CD14-positive monocyte (primary cell): ENCODE measurements around the gene SULT1C3. TPM values are rescaled to one million over a fixed set of nuclear protein-coding genes. Genes with fewer than 3 reads are reported as not detected.

Experiments used
- DNase-seq, 3 donors: peaks; one replicate each; pipeline ENCODE4 v3.0.0-alpha.2; 2011 to 2022
- H2AFZ ChIP-seq: 2 replicates; pipeline ENCODE4 v1.6.0; 2012; ENCODE audit warnings: mild to moderate bottlenecking, low read depth, low read length, inconsistent platforms; ENCODE audit not compliant: insufficient read depth, poor library complexity, severe bottlenecking
- H3K27ac ChIP-seq, 2 donors: 1 replicate in 1 of 2; 2 replicates in 1 of 2; pipeline ENCODE4 v1.5.1; 2012 to 2013; ENCODE audit warnings: low read length in 2 of 2, control low read depth in 1 of 2, inconsistent platforms in 1 of 2, low read depth in 1 of 2, mild to moderate bottlenecking in 1 of 2
- H3K27me3 ChIP-seq, 2 donors: one replicate each; pipeline versions ENCODE4 v1.6.0 to v1.6.1; 2011 to 2013; ENCODE audit warnings: low read length in 2 of 2; ENCODE audit not compliant: control insufficient read depth in 2 of 2, insufficient read depth in 2 of 2
- H3K36me3 ChIP-seq, 2 donors: replicated peaks in 1 of 2; 1 replicate in 1 of 2; 2 replicates in 1 of 2; pipeline versions ENCODE4 v1.5.1 to v1.6.1; 2012 to 2013; ENCODE audit warnings: low read length in 2 of 2, control low read depth in 1 of 2, inconsistent platforms in 1 of 2, mild to moderate bottlenecking in 1 of 2; ENCODE audit not compliant: insufficient read depth in 2 of 2, control insufficient read depth in 1 of 2
- H3K4me1 ChIP-seq, 2 donors: 1 replicate in 1 of 2; 2 replicates in 1 of 2; pipeline versions ENCODE4 v1.5.1 to v1.6.1; 2012 to 2013; ENCODE audit warnings: low read length in 2 of 2, control low read depth in 1 of 2, inconsistent platforms in 1 of 2, mild to moderate bottlenecking in 1 of 2, moderate library complexity in 1 of 2; ENCODE audit not compliant: insufficient read depth in 2 of 2, control insufficient read depth in 1 of 2
- H3K4me2 ChIP-seq: replicated peaks from 2 replicates; pipeline ENCODE3; 2012; ENCODE audit warnings: low read length, moderate library complexity, mild to moderate bottlenecking; ENCODE audit not compliant: poor library complexity, severe bottlenecking; ENCODE audit errors: extremely low read depth
- H3K4me3 ChIP-seq, 3 experiments: fragments of 200-600 bp in 1 of 3; sonication (generic) in 1 of 3; replicated peaks in 1 of 3; 1 replicate in 2 of 3; 2 replicates in 1 of 3; pipeline ENCODE4 v1.5.1; 2011 to 2013; ENCODE audit warnings: low read length in 3 of 3, mild to moderate bottlenecking in 3 of 3, control low read depth in 2 of 3, low read depth in 2 of 3, inconsistent platforms in 1 of 3, moderate library complexity in 1 of 3
- H3K79me2 ChIP-seq: 2 replicates; pipeline ENCODE4 v1.6.0; 2012; ENCODE audit warnings: mild to moderate bottlenecking, control low read depth, inconsistent platforms, low read length, moderate library complexity; ENCODE audit not compliant: insufficient read depth
- H3K9ac ChIP-seq: 2 replicates; pipeline ENCODE4 v1.6.0; 2017; ENCODE audit warnings: low read length, mild to moderate bottlenecking; ENCODE audit not compliant: insufficient read depth, poor library complexity, severe bottlenecking
- H3K9me3 ChIP-seq, 2 donors: replicated peaks in 1 of 2; 1 replicate in 1 of 2; 2 replicates in 1 of 2; pipeline versions ENCODE4 v1.5.1 to v1.6.1; 2012 to 2013; ENCODE audit warnings: low read length in 2 of 2, control low read depth in 1 of 2; ENCODE audit not compliant: control insufficient read depth in 1 of 2, insufficient read depth in 1 of 2
- H4K20me1 ChIP-seq: 2 replicates; pipeline ENCODE4 v1.6.0; 2012; ENCODE audit warnings: mild to moderate bottlenecking, low read length, control low read depth, moderate library complexity; ENCODE audit not compliant: insufficient read depth
- H3K27ac Mint-ChIP-seq, 7 donors: one replicate each; pipeline ENCODE4 v1.8.0; 2020; ENCODE audit warnings: mild to moderate bottlenecking in 7 of 7, mixed read lengths in 7 of 7, moderate library complexity in 6 of 7, inconsistent platforms in 2 of 7
- H3K27me3 Mint-ChIP-seq, 3 donors: one replicate each; pipeline ENCODE4 v1.8.0; 2021 to 2022; ENCODE audit warnings: low read depth in 3 of 3, mild to moderate bottlenecking in 3 of 3, mixed read lengths in 3 of 3, moderate library complexity in 3 of 3, inconsistent platforms in 1 of 3
- H3K36me3 Mint-ChIP-seq, 2 donors: one replicate each; pipeline ENCODE4 v1.8.0; 2020; ENCODE audit warnings: mixed read lengths in 2 of 2, inconsistent platforms in 1 of 2, mild to moderate bottlenecking in 1 of 2
- H3K4me1 Mint-ChIP-seq: one replicate; pipeline ENCODE4 v1.8.0; 2020; ENCODE audit warnings: mild to moderate bottlenecking, mixed read lengths
- H3K4me3 Mint-ChIP-seq, 2 donors: one replicate each; pipeline ENCODE4 v1.8.0; 2020; ENCODE audit warnings: mild to moderate bottlenecking in 2 of 2, mixed read lengths in 2 of 2, moderate library complexity in 1 of 2
- H3K9me3 Mint-ChIP-seq, 7 donors: one replicate each; pipeline ENCODE4 v1.8.0; 2020 to 2022; ENCODE audit warnings: mixed read lengths in 7 of 7, mild to moderate bottlenecking in 6 of 7, moderate library complexity in 6 of 7, inconsistent platforms in 2 of 7
- CTCF ChIP-seq: fragments of 200-600 bp; IDR thresholded peaks from one replicate; pipeline ENCODE4 v1.8.0; 2022; ENCODE audit warnings: antibody characterized with exemption, mild to moderate bottlenecking
- WGBS: methylation state at CpG from one replicate; pipeline ENCODE4 v1.1.5; 2013; ENCODE audit warnings: missing lambda C conversion rate; ENCODE audit not compliant: insufficient coverage; 5-methylcytosine and 5-hydroxymethylcytosine counted together
- intact Hi-C, 2 donors: fragments of 100-400 bp; cut with micrococcal nuclease; formaldehyde crosslinking; loops; one replicate each; pipeline versions ENCODE4 v1.15.0 to v1.15.1; 2023
- polyA plus RNA-seq, 3 donors: library from polyadenylated mRNA; depleted of rRNA in 1 of 3; unstranded in 2 of 3; stranded (reverse) in 1 of 3; fragments of 300-500 nt in 2 of 3; fragments of >200 nt in 1 of 3; fragmentation: Illumina TruSeq in 2 of 3; gene quantifications; 1 replicate in 2 of 3; 2 replicates in 1 of 3; pipeline ENCODE4 v1.2.3, GENCODE V29; 2012 to 2021

The SULT1C3 gene
- polyA plus RNA-seq, 3 donors = not detected

DNA sequence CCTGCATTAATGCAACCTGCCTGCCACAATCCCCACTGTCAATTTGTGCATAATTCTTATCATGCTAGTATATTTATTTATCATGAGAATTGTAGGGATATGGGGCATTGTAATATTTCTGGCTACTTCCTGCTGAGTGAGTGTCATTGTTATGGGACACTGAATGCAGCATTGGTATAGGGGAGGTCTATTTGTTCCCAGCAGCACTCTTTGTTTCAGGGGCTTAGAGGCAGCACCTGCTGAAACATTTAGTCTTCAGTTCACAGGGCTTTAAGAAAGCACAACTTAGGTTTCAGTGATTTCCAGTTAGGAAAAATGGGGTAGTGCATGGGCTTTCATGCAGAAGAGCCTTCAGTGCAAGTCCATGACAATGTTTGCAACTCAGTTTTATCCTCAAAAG lies 23.6 kb downstream of the SULT1C3 start:
- Histone ChIP-seq H3K79me2 (no peaks in the 10 kb centered on the region), H3K4me3 (no peak overlapping the region), H3K4me1 (no peaks in the 10 kb centered on the region), H3K9me3 (no peaks in the 10 kb centered on the region), H4K20me1 (no peaks in the 10 kb centered on the region), H3K27me3 (no peaks in the 10 kb centered on the region), H3K27ac (no peak overlapping the region), H3K36me3 (no peaks in the 10 kb centered on the region), H2AFZ (no peak overlapping the region), H3K9ac (no peak overlapping the region), H3K4me2 (no peak overlapping the region)
- no peak overlapping the region for H3K4me3 Mint-ChIP-seq
- DNase-seq = no peak
- no peak for TF ChIP-seq CTCF
- no peaks in the 10 kb centered on the region for H3K27me3 Mint-ChIP-seq
- no peak overlapping the region for H3K27ac Mint-ChIP-seq
- H3K9me3 Mint-ChIP-seq = peaks cover 0 to 1% (median 0%) of the 10 kb centered on the region in 7 donors
- H3K36me3 Mint-ChIP-seq = no peaks in the 10 kb centered on the region
- intact Hi-C loops = no loop called here
- peaks cover 11% of the 10 kb centered on the region for H3K4me1 Mint-ChIP-seq

DNA sequence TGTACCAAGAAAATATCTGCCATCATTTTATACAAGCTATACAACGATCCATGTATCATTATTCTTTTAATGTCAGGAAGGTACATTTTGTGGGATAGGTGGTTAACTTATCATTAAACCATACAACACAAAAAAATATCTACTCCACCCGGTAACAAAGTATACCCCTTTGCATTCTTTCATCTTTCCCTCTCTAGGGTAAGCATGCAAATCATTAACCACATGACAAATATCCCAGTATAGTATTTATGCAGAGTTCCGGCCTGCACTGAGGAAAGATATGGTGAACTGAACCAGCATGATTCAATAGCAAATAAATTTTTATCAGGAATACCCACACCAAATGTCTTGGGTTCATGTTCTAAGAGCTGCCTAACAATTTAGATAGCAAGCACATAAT lies 26.4 kb downstream of the SULT1C3 start:
- H4K20me1 ChIP-seq = no peaks in the 10 kb centered on the region
- Mint-ChIP-seq H3K27me3 (no peaks in the 10 kb centered on the region), H3K4me3 (no peak overlapping the region), H3K27ac (no peak overlapping the region), H3K9me3 (peaks cover 0 to 1% (median 0%) of the 10 kb centered on the region in 7 donors), H3K4me1 (peaks cover 11% of the 10 kb centered on the region), H3K36me3 (no peaks in the 10 kb centered on the region)
- intact Hi-C loops = no loop called here
- no peak for DNase-seq
- H3K36me3 ChIP-seq = no peaks in the 10 kb centered on the region
- H2AFZ ChIP-seq = no peak overlapping the region
- TF ChIP-seq CTCF = no peak
- H3K9me3 ChIP-seq = no peaks in the 10 kb centered on the region
- H3K27ac ChIP-seq = no peak overlapping the region
- H3K4me3 ChIP-seq = no peak overlapping the region
- no peaks in the 10 kb centered on the region for H3K4me1 ChIP-seq
- no peak overlapping the region for H3K4me2 ChIP-seq
- H3K9ac ChIP-seq = no peak overlapping the region
- no peaks in the 10 kb centered on the region for H3K79me2 ChIP-seq
- WGBS = no CpG with 5 or more reads among the region's 3 CpGs
- H3K27me3 ChIP-seq = no peaks in the 10 kb centered on the region
